ENCODE measurements around the gene IRF2BP2. TPM values are rescaled to one million over a fixed set of nuclear protein-coding genes. Genes with fewer than 3 reads are reported as not detected.

Gene IRF2BP2
- total RNA-seq, 4 donors from 2014 or later = 106 to 125 (median 115) TPM

DNA sequence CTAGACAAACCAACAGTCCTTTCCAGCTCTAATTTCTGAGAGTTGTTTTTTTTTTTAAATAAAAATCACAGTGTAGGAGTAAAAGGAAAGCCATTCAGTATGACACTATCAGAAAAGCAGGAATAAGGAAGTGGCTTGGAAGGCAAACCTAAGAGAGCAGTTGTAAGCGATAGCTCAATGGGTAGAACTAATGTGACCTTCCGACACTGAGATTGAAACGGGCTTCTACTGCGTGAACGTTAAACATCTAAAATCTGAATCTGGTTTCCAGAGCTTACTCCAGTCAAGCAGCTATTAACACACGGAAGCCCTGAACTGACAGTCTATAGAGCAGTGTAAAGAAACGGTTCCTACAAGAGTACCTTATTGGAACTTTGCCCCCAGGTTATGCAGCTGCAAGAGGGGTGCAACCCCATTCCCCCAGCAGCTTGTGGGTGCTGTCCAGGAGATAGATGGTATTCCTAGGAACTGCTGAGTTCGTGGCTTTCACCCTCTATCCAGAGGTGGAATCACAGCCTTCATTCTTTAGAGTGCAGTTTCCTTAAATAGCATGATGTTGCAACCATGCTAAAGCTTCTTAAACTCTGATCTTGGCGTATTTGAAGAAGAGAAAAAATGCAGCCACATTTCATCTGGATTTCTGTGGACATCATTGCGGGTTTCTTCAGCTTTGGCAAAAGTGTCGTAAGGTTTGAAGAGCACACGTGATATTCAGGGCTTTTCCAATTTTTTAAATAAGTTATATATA, 3.3 kb upstream of the IRF2BP2 start:
- no peak for DNase-seq
- H3K36me3 ChIP-seq = peaks cover 6 to 9% of the 10 kb centered on the region in 2 donors
- peak overlapping the region; percentile 99 to 100 (median 100) for H3K27ac ChIP-seq
- no peaks in the 10 kb centered on the region for H3K27me3 ChIP-seq
- intact Hi-C loops (cut with DNase I) = loop anchor here (5.0 to 10.0 kb wide), 2 partner anchors 371 to 469 kb away; no protein-coding TSS in a partner anchor
- peaks cover 39 to 52% of the 10 kb centered on the region in 2 donors for H3K4me1 ChIP-seq
- H3K9me3 ChIP-seq = no peaks in the 10 kb centered on the region
- peak overlapping the region in 1 of 3 donors; percentile 13 for H3K4me3 ChIP-seq (replicated peaks in 1 of 3)
- TF ChIP-seq, protein P1, sequence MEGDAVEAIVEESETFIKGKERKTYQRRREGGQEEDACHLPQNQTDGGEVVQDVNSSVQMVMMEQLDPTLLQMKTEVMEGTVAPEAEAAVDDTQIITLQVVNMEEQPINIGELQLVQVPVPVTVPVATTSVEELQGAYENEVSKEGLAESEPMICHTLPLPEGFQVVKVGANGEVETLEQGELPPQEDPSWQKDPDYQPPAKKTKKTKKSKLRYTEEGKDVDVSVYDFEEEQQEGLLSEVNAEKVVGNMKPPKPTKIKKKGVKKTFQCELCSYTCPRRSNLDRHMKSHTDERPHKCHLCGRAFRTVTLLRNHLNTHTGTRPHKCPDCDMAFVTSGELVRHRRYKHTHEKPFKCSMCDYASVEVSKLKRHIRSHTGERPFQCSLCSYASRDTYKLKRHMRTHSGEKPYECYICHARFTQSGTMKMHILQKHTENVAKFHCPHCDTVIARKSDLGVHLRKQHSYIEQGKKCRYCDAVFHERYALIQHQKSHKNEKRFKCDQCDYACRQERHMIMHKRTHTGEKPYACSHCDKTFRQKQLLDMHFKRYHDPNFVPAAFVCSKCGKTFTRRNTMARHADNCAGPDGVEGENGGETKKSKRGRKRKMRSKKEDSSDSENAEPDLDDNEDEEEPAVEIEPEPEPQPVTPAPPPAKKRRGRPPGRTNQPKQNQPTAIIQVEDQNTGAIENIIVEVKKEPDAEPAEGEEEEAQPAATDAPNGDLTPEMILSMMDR (IDR thresholded peaks at IDR 0.05) = no peak
- TF ChIP-seq POLR2A (IDR thresholded peaks at IDR 0.05) = no peak
- 32% methylated on average over 12 of the region's 12 CpGs for WGBS, 2 donors

DNA sequence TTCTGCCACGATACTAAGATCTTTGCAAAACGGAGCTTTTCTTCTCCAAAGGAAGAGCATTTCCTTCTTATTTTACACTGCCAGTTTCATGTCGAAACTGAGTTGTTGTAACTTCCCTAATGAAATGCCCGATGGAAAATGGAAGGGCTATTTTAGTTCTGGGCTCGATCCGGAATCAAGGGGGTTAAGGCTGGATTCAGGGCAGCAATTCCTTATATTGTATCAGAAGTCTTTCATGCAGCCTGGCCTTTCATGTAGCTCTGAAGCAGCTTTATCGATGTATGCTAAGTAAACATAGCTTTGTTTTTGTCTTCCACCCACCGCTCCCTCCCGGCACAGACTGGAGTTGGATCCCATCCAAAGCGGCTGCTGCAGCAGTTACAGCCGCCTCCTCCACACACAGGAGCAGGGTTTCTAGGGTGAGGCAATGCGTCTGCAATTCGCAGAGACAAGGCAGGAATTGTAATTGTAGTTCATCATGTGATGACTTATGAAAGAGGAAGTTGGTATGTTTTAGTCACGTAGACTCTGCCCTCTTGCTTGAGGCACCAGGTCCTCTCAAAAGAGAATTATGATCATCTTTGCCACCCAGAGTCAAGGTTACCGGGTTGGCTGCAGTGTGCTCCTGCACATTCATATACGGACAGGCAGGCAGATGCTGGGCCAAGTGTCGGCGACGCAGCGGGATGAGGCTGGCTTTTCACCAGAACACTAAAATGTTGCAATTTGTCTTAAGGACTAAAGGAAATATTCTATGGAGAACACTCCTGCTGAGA, 2.6 kb upstream of the IRF2BP2 start:
- TF ChIP-seq POLR2A (IDR thresholded peaks at IDR 0.05) = peak in 1 of 2 donors; percentile 90
- TF ChIP-seq, protein P1 (IDR thresholded peaks at IDR 0.05) = no peak
- H3K4me1 ChIP-seq = peaks cover 35 to 44% of the 10 kb centered on the region in 2 donors
- DNase-seq = peak; percentile 89 to 91
- intact Hi-C loops (cut with DNase I) = loop anchor here (5.0 to 10.0 kb wide), 2 partner anchors 372 to 470 kb away; no protein-coding TSS in a partner anchor
- H3K27me3 ChIP-seq = no peaks in the 10 kb centered on the region
- WGBS, 2 donors = 6 to 7% methylated on average over 20 of the region's 20 CpGs
- H3K4me3 ChIP-seq (replicated peaks in 1 of 3) = peak overlapping the region in 1 of 3 donors; percentile 13
- no peaks in the 10 kb centered on the region for H3K9me3 ChIP-seq
- H3K27ac ChIP-seq = peak overlapping the region; percentile 99 to 100 (median 100)
- peaks cover 9 to 13% of the 10 kb centered on the region in 2 donors for H3K36me3 ChIP-seq

DNA sequence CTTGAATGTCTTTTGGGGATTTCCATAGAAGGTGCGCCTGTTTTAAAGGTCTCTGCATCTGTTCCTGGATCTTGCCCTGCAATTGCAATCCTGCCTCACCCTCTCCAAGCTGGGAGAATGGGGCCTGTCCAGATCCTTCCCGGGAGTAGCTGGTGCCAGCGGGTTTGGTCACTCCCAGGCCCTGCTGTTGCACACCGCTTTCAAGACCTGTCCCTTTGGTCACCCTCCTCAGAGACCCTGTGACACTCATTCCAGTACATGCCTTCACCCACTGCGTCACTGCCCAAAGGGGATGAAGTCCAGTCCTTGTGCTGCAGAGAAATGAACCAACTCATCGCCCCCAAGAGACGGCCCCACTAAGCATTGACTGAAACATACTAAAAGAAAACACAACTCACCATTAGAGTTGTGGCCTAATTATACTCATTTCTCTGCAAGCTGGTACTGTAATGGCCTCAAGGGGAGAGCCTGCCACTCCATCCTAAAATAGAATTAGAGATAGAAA, 1.9 kb upstream of the IRF2BP2 start:
- peak overlapping the region; percentile 99 to 100 (median 100) for H3K27ac ChIP-seq
- WGBS, 2 donors = 72 to 77% methylated on average over 7 of the region's 7 CpGs
- no peaks in the 10 kb centered on the region for H3K9me3 ChIP-seq
- peaks cover 37 to 38% of the 10 kb centered on the region in 2 donors for H3K4me1 ChIP-seq
- TF ChIP-seq, protein P1 (IDR thresholded peaks at IDR 0.05) = peak in 1 of 6 experiments; percentile 6
- TF ChIP-seq POLR2A (IDR thresholded peaks at IDR 0.05) = no peak
- intact Hi-C loops (cut with DNase I) = loop anchor here (5.0 to 10.0 kb wide), 2 partner anchors 373 to 470 kb away; no protein-coding TSS in a partner anchor
- H3K36me3 ChIP-seq = peaks cover 15 to 19% of the 10 kb centered on the region in 2 donors
- no peak overlapping the region for H3K4me3 ChIP-seq (replicated peaks in 1 of 3)
- H3K27me3 ChIP-seq = no peaks in the 10 kb centered on the region
- DNase-seq = peak; percentile 39 to 52

DNA sequence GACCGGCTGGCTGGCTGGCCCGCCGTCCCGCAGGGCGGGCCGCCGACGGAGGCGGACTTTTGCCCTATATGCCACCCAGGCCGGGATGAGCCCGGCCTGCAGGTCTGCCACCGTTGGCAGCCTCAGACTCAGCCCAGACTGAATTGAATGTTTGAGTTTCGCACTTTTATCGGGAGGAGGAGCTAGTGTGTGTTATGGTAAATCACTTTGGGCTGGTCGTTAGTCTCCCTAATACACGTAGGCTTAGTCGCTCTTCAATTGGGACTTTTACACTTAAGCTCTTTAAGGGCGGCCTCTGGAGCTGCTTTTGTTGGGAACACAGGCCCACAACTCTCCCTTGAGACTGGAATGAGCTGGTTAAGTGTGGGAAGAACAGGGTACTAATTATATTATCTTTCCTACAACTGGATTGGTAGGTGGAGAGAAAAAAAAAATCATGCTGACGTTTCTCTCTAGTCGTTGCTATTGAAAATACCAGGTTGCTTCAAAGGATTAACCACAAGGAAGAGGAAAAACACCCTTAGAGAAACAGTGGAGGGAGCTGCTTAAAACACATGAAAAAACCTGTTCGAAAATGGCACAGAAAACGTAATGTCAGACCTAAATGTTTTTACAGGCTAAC, 1.4 kb upstream of the IRF2BP2 start:
- Histone ChIP-seq H3K9me3 (no peaks in the 10 kb centered on the region), H3K4me1 (peaks cover 33 to 37% of the 10 kb centered on the region in 2 donors), H3K36me3 (peaks cover 18 to 25% of the 10 kb centered on the region in 2 donors), H3K27ac (peak overlapping the region; percentile 99 to 100 (median 100)), H3K4me3 (replicated peaks in 1 of 3) (peak overlapping the region in 1 of 3 donors; percentile 45), H3K27me3 (no peaks in the 10 kb centered on the region)
- DNase-seq = no peak
- intact Hi-C loops (cut with DNase I) = loop anchor here (5.0 to 10.0 kb wide), 2 partner anchors 373 to 471 kb away; no protein-coding TSS in a partner anchor
- peak in 1 of 2 donors; percentile 30 for TF ChIP-seq POLR2A (IDR thresholded peaks at IDR 0.05)
- TF ChIP-seq, protein P1 (IDR thresholded peaks at IDR 0.05) = no peak
- WGBS, 2 donors = 9 to 12% methylated on average over 16 to 22 of the region's 22 CpGs

Measured in thyroid gland (tissue), 4 donors.